HG03064 (cell line): Measurements from ENCODE around the gene SH2D6.
A peak's percentile ranks its signal among the peaks of the same experiment; 100 is the strongest.

Experiments
- ATAC-seq: cut with Tn5 transposase; IDR thresholded peaks from one replicate; pipeline ENCODE4 v1.9.1; 2021; ENCODE audit warnings: low read depth; ENCODE audit not compliant: unreplicated experiment

The SH2D6 gene

DNA sequence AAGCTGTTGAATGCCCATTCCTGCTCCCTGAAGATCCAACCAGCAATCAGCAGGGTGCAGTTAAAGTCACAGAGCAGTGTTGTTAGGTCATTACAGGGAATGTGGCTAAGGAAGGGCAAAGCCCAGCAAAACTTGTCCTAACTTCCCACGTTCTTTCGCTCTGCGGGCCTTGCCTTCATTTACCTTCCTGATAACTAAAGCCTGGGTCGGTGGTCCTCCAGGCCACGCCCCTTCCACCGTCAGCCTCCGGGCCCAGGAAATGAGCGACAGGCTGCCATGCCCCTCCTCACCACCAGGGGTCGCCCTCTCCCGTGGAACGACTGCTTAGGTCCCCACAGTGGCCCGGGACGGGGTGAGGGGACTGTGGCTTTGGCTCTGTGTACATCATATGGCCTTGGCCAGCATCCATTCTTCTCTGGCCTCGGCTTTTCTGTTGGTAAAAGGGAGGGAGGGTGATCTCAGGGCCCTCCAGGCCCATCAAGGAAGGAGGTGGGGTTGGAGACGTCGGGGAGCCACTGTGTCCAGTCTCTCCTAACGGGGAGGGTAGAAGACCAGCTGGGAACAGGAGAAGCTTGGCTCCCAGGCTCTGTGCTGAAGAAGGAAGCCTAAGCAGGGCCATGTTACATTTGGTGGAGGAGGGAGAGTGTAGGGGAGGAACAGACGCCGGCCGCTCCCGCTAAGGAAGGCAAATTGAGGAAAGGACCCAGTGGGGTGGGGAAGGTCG lies 2.2 kb downstream of the SH2D6 start:
- peak; percentile 50 for ATAC-seq

DNA sequence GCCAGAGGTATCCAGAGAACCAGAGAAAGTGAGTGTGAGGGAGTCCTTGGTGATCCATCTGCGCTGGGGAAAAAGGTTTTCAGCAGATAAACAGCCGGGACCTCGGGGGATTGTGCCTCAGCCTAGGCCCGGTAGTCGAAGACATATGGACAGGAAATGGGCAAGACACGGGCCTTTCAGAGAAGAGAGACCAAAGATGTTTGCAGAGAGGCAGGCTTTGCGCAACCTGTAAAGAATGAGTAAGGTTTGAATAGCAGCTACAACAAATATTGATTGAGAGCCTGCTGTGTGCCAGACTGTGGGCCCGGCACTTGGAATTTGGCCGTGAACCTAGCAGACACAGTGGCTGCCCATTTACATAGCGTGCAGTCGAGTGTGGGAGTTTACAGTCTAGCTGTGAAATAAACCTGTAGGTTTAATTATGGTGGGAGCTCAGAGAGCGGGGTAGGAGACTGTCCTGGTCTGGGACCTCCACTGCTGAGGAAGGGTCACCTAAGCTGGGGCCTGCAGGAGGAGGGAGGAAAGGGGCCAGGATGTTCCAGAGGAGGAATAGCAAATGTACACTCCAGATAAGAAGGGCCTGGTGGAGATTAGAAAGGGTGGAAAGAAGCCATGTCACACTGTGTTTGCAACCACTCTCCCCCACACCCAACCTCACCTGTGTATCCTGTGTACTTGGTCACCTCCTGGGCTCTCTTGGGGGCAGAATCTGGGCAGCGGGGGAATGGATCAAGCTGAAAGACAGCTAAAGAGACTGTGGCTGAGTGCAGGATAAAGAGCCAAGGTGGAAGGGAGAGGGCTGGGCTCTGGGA lies 3.0 kb downstream of the SH2D6 start:
- ATAC-seq = no peak

DNA sequence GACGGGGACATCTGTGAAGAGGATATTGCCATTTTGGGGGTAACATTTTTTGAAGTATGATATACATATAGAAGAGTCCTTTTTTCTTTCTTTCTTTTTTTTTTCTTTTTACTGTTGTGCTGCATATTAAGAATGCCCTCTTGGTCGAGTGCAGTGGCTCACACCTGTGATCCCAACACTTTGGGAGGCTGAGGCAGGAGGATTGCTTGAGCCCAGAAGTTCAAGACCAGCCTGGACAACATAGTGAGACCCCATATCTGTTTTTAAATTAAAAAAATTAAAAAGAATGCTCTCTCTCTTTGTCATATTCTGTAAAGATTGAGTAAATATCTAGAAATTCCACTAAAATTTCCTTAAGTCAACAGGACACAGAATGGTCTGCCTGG lies 3.6 kb downstream of the SH2D6 start:
- ATAC-seq = no peak

DNA sequence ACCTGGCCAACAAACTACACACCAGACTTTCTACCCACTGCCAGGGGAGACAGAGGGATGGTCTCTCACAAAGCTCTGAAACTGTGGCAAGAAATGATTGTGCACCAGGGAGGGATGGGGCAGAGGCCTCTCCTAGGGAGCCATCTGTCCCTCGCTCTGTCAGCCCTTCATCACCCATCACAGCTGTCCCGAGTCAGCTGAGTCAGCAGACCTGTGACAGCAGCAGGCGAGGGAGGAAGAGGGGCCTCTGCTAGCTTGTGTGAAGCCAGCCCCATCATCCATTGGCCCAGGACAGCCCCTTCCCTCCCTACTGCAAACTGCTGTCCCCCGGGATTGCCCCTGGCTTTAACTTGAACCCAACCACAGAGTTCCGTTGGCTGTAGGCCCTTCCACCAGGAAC lies 5.0 kb downstream of the SH2D6 start:
- no peak for ATAC-seq

DNA sequence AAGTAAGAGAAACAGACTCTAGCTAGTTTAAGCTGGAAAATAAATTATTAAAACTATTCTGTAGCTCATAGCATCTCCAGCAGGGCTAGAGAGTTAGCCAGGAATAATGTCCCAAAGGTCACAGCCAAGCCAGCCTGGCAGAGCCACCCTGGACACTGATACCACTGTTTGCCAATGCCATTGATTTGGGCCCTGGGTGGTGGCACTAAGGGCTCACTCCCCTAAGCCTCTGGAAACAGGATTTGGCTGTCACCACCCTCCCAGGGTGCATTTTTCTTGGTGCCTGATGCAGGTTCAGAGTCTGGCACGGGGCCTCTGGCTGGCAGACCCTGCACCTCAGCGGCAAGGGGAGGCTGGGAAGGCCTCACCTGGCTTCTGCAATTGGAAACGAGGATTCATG lies 7.1 kb downstream of the SH2D6 start:
- ATAC-seq = no peak

DNA sequence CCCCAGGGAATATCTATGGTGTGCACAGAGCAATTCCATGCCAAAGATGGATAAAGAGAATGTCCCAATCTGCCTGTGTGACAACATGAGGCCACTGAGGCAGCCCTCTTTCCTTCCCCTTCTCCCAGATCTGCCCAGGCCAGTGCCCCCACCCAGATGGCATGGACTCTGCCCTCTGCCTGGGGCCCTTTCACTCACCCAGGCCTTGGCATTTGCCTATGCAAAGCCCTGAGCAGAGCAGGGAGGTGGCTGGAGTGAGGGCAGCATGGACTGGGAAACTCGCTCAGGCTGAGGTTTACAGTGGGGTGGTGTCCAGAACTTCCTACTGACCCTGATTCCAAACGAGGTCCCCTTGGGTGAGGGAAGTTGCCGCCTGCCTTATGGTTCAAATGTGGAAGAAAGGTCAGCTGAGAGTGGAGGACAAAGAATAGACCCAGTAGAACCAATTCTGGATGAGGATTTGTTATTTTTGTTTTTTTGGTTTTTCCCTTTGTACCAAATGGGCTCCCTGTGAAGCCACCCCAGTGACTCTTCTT lies 8.9 kb downstream of the SH2D6 start:
- ATAC-seq = no peak

DNA sequence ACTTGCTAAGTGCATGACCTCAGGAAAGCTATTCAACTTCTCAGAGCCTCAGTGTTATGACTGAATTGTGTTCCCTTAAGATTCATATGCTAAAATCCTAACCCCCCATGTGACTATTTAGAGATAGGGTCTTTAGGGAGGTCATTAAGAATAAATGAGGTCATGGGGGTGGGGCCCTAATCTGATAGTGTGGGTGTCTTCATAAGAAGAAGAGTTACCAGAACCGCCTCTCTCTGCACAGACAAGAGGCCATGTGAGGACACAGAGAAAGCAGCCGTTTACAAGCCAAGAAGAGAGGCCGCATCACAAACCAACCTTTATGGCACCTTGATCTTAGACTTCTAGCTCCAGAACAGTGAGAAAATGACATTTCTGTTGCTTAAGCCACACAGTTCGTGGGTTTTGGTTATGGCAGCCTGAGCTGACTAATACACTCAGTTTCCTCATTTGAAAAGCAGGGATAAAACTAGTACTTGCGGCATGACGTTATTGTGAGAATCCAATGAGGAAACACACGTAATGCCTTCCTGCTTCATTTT lies 9.9 kb downstream of the SH2D6 start:
- ATAC-seq = no peak

DNA sequence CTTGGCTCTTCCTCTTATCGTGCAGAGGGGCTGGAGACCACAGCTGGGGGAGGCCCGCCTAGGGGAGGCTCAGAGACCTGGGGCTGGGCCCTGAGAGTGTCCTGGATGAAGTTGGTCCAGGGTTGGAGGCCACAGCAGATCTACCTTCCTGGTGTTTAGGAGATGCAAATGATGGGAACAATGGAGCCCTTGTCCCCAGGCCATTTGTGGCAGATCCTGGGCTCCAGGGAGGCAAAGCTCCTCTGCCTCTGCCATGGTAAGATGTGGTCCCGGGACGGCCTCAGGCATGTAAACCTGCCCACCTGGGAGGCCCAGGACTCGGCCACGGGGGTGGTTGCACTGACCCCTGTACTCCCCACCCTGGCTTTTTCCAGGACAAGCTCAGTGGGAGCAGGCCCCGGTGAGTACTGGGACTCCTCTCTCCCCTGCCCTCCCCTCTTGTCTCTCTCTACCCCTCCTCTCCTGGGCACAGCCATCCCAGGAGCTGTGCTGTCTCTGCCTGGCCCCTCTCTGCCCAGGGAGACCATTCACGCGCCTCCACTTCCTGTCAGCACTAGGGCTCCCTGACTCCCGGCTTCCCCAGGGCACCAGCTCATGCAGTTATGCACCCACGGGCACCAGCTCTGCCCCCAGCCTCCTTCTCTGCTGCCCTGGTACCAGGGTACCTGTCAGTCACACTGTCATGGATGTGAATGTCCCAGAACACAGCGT lies 10.9 kb downstream of the SH2D6 start:
- ATAC-seq = no peak

DNA sequence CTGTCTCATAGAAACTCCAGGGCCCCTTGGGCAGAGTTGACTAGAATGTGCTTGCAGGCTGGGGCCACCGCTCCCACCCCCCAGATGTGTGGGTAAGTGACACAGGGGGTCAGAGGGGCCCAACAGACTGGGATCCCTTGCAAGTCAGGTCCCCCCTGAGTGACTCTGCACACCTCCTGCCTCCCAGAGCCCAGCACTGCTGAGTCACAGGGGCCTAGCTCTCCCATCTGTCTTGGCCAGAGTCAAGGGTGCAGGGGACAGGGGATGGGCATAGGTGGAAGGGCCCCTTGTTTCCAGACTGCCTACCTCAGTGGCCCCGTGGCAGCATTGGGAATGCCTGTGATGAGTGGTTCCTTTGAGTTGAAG lies 11.4 kb downstream of the SH2D6 start:
- ATAC-seq = no peak

DNA sequence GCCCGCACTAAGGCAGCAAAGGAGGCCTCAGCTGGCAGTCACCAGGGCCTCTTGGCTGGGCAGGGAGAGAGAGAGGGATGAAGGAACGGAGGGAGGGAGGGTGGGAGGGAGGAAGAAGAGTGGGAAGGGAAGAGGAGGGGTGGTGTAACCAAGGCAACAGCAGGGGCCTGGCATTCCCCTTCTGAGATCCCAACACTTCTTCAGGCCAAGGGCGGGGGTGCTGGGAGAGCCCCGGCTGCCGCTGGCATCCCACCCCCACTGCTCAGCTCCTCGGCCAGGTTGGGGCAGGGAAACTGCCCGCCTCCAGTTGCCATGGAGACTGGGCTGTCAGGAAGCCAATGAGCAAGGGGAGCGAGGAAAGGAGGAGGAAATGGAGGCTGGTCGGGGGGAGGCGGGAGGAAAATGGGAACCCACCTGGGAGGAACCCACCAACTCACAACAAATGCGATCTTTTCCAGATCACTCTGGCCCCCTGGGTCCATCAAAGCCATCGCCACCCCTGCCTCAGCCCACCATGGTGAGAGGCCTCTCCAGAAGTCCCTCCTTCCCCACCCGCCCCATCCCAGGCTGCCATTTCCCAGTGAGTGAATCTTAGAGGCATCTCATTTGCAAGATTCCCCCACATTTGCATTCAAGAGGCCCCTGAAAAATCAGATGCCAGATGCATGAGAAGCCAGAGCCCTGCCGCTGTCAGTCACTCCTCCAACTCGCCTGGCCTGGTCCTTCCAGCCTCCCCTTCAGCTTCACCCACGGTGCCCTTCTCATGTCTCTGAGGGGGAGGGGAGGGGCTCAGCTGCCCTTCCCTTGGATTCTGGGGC lies 12.4 kb downstream of the SH2D6 start:
- no peak for ATAC-seq

DNA sequence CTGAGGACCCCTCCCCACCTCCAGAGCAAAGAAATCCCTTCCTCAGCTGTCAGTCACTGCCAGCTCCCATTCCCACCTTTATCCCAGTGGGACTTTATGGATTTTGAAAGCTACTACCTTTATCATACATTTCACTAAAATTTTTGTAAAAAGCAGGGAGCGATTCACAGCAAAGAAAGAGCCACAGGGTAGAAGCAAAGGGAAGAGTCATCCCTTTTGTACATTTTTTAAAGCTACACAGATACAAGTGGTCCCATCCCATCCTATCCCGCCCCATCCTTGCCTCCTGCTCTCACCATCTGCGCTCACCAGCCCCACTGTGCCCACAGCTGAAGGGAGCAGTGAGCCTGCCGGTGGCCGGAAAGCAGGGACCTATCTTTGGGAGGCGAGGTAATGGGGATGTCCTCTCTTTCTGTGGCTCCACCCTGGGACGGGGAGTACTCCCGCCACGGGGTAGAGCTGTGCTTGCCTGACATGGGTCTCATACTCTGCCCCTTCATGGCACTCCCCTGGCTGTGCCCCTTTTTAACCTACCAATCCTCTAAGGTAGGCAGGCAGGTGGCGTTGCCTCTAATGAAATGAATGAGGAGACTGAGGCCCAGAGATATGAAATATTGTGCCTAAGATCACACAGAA lies 13.2 kb downstream of the SH2D6 start:
- ATAC-seq = no peak

DNA sequence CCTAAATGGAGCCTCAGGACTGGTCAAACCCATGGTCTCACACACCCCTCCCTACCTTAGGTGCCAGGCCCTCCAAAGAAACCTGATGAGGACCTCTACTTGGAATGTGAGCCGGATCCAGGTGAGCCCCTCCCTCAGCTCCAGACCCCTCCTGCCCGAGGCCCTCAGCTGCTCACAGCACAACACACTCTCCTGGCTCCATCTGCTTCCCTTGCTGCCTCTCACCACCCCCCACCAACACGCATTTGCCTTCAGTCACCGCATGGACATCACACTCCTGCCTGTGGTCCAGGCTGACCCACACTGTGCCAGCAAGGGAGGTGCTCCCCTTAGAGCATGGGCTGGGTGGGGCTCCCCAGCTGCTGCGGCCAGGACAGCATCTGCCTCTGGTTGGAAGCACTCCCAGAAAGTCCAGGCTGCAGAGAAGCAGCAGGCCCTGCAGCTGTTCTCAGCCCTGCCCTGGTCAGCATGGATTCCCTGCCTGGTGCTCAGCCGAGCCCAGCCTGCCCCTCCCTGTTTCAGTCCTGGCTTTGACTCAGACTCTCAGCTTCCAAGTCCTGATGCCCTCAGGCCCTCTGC lies 15.1 kb downstream of the SH2D6 start:
- ATAC-seq = no peak

DNA sequence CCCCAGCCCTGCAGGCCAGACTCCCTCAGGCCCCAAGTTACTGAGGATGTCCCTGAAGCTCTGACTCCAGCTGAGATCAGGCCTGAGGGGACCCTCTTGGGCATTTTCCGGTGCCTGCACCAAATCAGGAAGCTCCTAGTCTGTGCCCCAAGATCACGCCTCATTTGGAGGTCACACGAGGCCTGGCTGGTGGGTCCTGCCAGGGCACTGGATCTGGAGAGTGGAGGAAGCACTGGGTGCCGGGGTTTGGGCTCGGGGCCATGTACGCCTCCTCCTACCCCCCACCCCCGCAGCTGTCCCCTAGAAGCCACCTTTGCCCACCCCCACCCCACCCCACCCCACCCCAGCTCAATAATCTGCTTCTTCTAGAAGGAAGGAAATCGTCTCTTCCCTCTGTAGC lies 16.2 kb downstream of the SH2D6 start:
- no peak for ATAC-seq

DNA sequence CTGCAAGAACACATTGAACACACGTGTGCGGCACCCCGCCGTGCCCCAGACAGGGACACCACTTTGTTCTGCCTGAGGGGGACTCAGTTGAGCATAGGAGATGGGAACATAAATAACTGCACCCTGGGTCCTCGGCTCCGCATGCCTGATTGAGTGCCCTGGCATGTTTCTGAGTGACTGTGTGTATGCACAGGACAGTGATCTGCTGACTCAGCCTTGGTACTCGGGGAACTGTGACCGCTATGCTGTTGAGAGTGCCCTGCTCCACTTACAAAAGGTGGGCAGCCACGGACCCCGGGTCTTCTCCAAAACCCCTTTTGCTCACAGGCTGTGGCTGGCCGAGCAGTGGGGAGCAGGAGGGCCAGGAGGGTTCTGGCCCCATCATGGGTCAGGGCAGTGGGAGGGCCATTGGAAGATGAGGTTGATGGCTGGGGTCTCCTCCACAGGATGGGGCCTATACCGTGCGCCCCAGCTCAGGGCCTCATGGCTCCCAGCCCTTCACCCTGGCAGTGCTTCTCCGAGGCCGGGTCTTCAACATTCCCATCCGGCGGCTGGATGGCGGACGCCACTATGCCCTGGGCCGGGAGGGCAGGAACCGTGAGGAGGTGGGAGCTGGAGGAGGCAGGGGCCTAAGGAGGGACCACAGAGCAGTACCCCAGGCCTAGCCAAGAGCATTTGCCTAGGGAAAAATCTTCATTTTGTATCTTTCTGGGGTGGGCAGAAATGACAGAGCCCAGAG lies 16.9 kb downstream of the SH2D6 start:
- ATAC-seq = no peak

DNA sequence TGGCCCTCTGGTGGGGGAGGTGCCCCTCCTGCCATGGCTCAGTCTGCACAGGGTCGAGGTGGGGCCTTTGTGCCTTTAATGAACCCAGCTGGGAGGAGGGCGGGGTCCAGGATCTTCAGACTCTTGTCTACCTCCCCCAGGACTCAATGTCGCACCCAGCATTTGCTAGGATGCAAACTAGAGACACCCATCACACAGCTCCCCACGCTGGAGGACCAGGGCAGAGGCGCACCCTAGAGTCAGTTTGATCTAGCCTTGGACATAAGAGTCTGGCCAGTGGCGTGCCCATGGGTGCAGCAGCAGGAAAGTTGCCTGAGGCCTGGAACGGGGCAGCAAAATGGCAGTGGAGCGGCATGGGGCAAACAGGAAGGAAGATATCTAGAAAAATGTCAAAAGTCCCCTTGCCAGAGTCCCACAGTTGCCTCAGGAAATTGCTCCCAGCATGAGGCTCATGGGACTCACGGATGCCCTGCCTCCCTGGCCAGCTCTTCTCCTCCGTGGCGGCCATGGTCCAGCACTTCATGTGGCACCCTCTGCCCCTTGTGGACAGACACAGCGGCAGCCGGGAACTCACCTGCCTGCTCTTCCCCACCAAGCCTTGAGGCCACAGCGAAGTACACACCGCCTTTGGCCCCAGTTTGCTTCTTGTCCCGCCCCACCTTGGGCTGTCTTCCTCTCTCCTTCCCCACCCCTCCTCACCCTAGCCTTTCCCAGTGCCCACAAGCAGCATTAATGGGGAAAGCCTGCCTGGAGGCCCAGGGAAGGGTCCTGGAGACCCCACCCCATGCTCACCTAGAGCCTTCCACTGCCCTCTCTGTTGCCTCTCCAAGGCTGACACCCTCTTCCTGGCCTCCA lies 17.7 kb downstream of the SH2D6 start:
- ATAC-seq = no peak

DNA sequence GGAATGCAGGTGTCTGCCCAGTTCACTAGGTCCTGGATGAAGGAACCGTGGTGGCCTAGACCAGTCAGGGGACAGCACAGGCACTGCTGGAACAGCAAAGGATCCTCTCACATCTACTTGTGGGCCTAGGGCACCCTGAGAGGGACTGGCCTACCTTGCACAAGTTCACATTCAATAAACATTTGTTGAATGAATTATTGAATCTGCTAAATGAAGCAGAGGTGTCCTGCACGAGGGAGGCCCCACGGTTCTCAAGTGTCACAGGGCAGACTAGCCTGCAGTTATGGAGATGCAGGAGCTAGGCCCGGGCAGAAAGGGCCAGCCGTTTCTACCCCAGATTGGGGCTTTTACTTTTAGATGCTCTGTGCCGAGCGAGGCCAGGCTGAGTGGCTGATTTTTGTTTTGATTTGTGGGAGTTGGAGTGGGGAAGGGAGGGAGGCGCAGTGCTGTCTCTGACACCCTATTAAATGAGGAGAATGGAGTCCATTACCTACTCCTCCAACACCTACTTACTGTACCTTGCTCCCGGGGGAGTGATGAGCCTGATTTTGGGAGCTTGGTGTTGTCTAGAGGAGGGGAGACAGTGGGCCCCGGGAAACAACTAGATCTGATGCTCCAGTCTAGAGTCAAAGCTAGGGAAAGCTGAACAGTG lies 18.4 kb downstream of the SH2D6 start:
- no peak for ATAC-seq

DNA sequence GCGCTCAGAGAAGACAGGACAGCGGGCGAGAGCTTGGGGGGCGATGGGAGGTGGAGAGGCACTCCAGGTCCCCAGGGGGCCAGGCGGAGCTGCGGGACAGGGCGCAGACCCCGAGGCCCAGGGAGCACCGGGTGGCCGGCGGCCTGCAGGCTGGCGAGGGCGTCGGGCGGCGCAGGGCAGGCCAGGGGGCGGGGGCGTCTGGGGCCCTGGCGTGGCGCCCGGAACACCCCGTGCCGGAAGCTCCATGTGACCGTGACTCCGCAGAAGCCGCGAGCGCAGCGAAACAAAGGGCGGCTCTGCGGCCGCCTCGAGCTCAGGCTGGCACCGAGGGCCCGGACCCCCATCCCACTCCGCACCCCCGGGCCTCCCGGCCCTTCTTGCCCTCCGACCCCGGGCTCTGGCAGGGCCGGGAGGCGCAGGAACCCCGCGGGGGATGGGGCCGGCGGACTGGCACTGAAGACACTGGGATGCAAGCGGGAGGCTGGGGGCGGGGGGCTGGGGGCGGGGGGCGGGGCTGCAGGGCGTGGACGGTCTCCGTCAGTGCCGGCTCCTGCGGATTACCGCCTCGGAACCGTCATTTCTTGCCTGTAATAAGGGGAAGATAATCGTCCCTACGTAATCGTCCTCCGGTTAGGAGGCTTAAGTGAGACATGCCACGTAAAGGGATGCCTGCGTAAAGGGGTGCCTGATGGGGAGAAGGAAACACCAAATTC lies 19.1 kb downstream of the SH2D6 start:
- ATAC-seq = peak; percentile 78
